Measurements from ENCODE around the gene FBXO21. TPM values are rescaled to one million over a fixed set of nuclear protein-coding genes. Genes with fewer than 3 reads are reported as not detected.

FBXO21 gene
- total and polyA plus RNA-seq, 2 of the 4 experiments (the other 2 are of a cell fraction), result 43.6 to 56.6 TPM

DNA sequence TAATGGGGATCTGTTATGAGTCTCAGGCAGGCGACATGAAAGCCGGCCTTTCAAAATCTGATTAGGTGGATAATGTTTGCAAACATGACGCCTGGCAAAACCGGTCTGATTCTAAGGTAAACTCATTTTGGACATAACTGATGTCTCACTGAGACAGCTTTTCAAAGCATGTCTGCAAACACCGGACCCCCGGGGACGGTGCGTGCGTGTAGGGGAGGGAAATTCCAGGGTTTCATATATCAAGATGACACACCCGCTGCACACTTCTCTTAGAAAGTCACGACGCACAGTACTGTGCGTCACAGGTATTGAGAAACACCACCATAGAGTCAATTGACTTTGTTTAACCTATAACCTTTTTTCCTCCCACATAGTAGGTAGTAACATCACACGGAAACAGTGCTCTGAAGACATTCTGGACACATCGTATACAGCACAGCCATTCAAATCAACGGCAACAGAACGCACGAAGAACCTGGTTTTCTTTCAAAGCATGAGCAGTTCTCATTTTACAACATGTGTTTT lies 47.2 kb downstream of the FBXO21 start:
- Histone ChIP-seq H3K14ac (replicated peaks; ENCODE audit: low read depth, low read length) (no peak overlapping the region), H2BK5ac (ENCODE audit: low read depth, low read length, poor library complexity, severe bottlenecking) (no peak overlapping the region), H2BK15ac (ENCODE audit: low read depth, low read length) (no peak overlapping the region), H3K27ac (ENCODE audit: insufficient read depth, low read length) (no peak overlapping the region), H2AFZ (replicated peaks; ENCODE audit: low read length, poor library complexity) (no peak overlapping the region), H4K91ac (ENCODE audit: insufficient read depth, low read depth, low read length) (no peak overlapping the region), H4K20me1 (ENCODE audit: insufficient read depth, low read length) (0 out of 2 replicates have a peak, but pooled peaks cover 4% of the 10 kb centered on the region), H3K18ac (ENCODE audit: low read depth, low read length) (no peak overlapping the region), H3K27me3 (ENCODE audit: control insufficient read depth, insufficient read depth, low read length) (no peaks in the 10 kb centered on the region), H3K9me3 (ENCODE audit: control insufficient read depth, insufficient read depth, low read length) (no peaks in the 10 kb centered on the region), H3K4me3 (ENCODE audit: insufficient read depth, low read depth, low read length) (no peak overlapping the region), H3K23ac (ENCODE audit: low read depth, low read length) (no peak overlapping the region), H3K4ac (ENCODE audit: low read depth, low read length) (no peak overlapping the region), H3K9ac (ENCODE audit: low read depth, low read length) (no peak overlapping the region), H3K9me1 (ENCODE audit: insufficient read depth, low read length) (peaks cover 3% of the 10 kb centered on the region; the same call in 1 of the 2 replicates), H3K36me3 (ENCODE audit: control insufficient read depth, insufficient read depth, low read length) (peaks cover 21% of the 10 kb centered on the region), H3K79me1 (ENCODE audit: low read depth in 1 of 2, low read length in 2 of 2) (no peaks in the 10 kb centered on the region), H4K8ac (ENCODE audit: low read depth in 2 of 2, low read length in 2 of 2) (no peak overlapping the region), H2BK120ac (ENCODE audit: low read depth, low read length) (no peak overlapping the region), H2AK9ac (replicated peaks; ENCODE audit: low read depth, low read length, poor library complexity) (no peak overlapping the region), H4K5ac (ENCODE audit: low read depth, low read length) (no peak overlapping the region), H3K4me2 (ENCODE audit: low read depth, low read length) (no peak overlapping the region), H2BK20ac (ENCODE audit: low read depth, low read length) (no peak overlapping the region), H3K4me1 (ENCODE audit: control insufficient read depth, insufficient read depth, low read length) (no peaks in the 10 kb centered on the region), H2AK5ac (ENCODE audit: low read depth, low read length) (no peak overlapping the region), H3K56ac (ENCODE audit: extremely low read depth, insufficient read depth, low read length) (no peak overlapping the region)
- dilution Hi-C loops (cut with HindIII; ENCODE audit: low sequenced_read_pairs, unreplicated experiment), result no loop called here
- CTCF ChIA-PET, result no interaction called here
- WGBS, 2 experiments (ENCODE audit: extremely low coverage in 2 of 2, insufficient read length in 1 of 2), result 71% methylated on average over 8 of the region's 18 CpGs; no CpG with 5 or more reads in 1 of the 2 experiments
- ATAC-seq (ENCODE audit: low read depth), result peak; percentile 48
- no TSS peak for BruUV-seq (replicated peaks)
- peak; percentile 83 for DNase-seq
- POLR2A ChIA-PET (ENCODE audit: unreplicated experiment), result no interaction called here
- in situ Hi-C loops (cut with MboI; ENCODE audit: low sequenced_read_pairs), result no loop called here
- TF ChIP-seq CEBPB (IDR thresholded peaks at IDR 0.05; ENCODE audit: low read depth, low read length) (peak; percentile 83), RFX5 (IDR thresholded peaks at IDR 0.05; ENCODE audit: low read depth, low read length) (no peak), NFE2L2 (IDR thresholded peaks at IDR 0.05; ENCODE audit: low read depth, low read length) (no peak), MAZ (IDR thresholded peaks at IDR 0.05; ENCODE audit: borderline replicate concordance, low read depth, low read length) (no peak), RCOR1 (IDR thresholded peaks at IDR 0.05; ENCODE audit: insufficient replicate concordance, low read length) (no peak), CHD1 (IDR thresholded peaks at IDR 0.05; ENCODE audit: low read depth, low read length) (no peak), RAD21 (IDR thresholded peaks at IDR 0.05; ENCODE audit: low read length) (no peak), MAFK (IDR thresholded peaks at IDR 0.05; ENCODE audit: low read depth, low read length) (no peak), POLR2A (IDR thresholded peaks at IDR 0.05; ENCODE audit: low read depth, low read length) (no peak), FOS (IDR thresholded peaks at IDR 0.05; ENCODE audit: low read depth, low read length) (peak; percentile 40; the same call in 1 of the 2 replicates), BHLHE40 (IDR thresholded peaks at IDR 0.05; ENCODE audit: low read depth, low read length) (peak; percentile 61), MXI1 (IDR thresholded peaks at IDR 0.05; ENCODE audit: borderline replicate concordance, low read depth, low read length) (no peak)
- TF ChIP-seq, protein P1, sequence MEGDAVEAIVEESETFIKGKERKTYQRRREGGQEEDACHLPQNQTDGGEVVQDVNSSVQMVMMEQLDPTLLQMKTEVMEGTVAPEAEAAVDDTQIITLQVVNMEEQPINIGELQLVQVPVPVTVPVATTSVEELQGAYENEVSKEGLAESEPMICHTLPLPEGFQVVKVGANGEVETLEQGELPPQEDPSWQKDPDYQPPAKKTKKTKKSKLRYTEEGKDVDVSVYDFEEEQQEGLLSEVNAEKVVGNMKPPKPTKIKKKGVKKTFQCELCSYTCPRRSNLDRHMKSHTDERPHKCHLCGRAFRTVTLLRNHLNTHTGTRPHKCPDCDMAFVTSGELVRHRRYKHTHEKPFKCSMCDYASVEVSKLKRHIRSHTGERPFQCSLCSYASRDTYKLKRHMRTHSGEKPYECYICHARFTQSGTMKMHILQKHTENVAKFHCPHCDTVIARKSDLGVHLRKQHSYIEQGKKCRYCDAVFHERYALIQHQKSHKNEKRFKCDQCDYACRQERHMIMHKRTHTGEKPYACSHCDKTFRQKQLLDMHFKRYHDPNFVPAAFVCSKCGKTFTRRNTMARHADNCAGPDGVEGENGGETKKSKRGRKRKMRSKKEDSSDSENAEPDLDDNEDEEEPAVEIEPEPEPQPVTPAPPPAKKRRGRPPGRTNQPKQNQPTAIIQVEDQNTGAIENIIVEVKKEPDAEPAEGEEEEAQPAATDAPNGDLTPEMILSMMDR (conservative IDR thresholded peaks at IDR 0.05; ENCODE audit: low read depth, low read length), result no peak
- TF ChIP-seq, protein P2, sequence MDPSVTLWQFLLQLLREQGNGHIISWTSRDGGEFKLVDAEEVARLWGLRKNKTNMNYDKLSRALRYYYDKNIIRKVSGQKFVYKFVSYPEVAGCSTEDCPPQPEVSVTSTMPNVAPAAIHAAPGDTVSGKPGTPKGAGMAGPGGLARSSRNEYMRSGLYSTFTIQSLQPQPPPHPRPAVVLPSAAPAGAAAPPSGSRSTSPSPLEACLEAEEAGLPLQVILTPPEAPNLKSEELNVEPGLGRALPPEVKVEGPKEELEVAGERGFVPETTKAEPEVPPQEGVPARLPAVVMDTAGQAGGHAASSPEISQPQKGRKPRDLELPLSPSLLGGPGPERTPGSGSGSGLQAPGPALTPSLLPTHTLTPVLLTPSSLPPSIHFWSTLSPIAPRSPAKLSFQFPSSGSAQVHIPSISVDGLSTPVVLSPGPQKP (IDR thresholded peaks at IDR 0.05; ENCODE audit: borderline replicate concordance, low read depth, low read length), result no peak
- TF ChIP-seq, protein P3, sequence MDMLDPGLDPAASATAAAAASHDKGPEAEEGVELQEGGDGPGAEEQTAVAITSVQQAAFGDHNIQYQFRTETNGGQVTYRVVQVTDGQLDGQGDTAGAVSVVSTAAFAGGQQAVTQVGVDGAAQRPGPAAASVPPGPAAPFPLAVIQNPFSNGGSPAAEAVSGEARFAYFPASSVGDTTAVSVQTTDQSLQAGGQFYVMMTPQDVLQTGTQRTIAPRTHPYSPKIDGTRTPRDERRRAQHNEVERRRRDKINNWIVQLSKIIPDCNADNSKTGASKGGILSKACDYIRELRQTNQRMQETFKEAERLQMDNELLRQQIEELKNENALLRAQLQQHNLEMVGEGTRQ (IDR thresholded peaks at IDR 0.05; ENCODE audit: low read depth, low read length), result no peak
- intact Hi-C loops (cut with micrococcal nuclease), result no loop called here
